Measurements from ENCODE around the gene LPIN1.

DNA sequence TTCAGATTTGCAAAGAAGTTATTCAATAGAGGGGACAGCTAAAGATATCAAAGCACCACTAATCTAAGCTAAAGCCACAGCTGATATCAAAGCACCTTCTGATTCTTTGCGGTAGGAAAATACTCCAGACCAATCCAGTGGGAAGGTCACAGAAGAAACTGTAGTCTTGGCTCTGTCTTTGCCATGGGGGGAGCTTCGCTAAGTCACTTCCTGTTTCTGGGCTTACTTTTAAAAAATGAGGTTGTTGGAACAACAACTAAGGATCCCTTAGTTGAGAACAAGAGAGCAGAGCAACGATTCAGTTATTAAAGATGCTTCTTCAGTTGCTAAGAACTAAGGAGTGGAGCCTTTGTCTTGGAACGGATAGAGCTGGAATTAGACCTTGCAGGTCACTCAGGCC lies 12.2 kb downstream of the LPIN1 start:
- TF ChIP-seq POLR2AphosphoS5 (IDR thresholded peaks at IDR 0.05) (no peak), CTCF (IDR thresholded peaks at IDR 0.05) (no peak)

All from breast epithelium (tissue), 3 donors.